ENCODE data around the gene PAX4. TPM values are rescaled to one million over a fixed set of nuclear protein-coding genes. Genes with fewer than 3 reads are reported as not detected.

PAX4 gene
- total and polyA plus RNA-seq, 9 donors, result not detected

- no peaks in the 10 kb centered on the region for H3K27me3 ChIP-seq
- intact Hi-C loops (cut with DNase I), result no loop called here
- H3K4me1 ChIP-seq (ENCODE audit: insufficient read depth), result no peaks in the 10 kb centered on the region
- no peaks in the 10 kb centered on the region for H3K9me3 ChIP-seq
- H3K36me3 ChIP-seq, result no peaks in the 10 kb centered on the region
- DNase-seq, result no peak
- no peak for TF ChIP-seq POLR2A (IDR thresholded peaks at IDR 0.05)
- no peak overlapping the region for H3K4me3 ChIP-seq
- H3K27ac ChIP-seq, result no peak overlapping the region
These were observed 20.3 kb upstream of the PAX4 start for GRCh38 chr7:127638197-127638596.

GRCh38 chr7:127635659-127636285 lies 17.8 kb upstream of the PAX4 start:
- no peaks in the 10 kb centered on the region for H3K36me3 ChIP-seq
- TF ChIP-seq EP300 (IDR thresholded peaks at IDR 0.05) (no peak), CTCF (IDR thresholded peaks at IDR 0.05) (no peak), POLR2A (IDR thresholded peaks at IDR 0.05) (no peak)
- DNase-seq, result no peak
- WGBS, 3 donors, result 45 to 51% (median 47%) methylated on average over 3 of the region's 3 CpGs
- H3K4me3 ChIP-seq, result no peak overlapping the region
- intact Hi-C loops (cut with DNase I), result no loop called here
- H3K4me1 ChIP-seq (ENCODE audit: insufficient read depth), result no peaks in the 10 kb centered on the region
- H3K27ac ChIP-seq, result no peak overlapping the region
- no peaks in the 10 kb centered on the region for H3K9me3 ChIP-seq
- H3K27me3 ChIP-seq, result no peaks in the 10 kb centered on the region

- Histone ChIP-seq H3K9me3 (no peaks in the 10 kb centered on the region), H3K27me3 (no peaks in the 10 kb centered on the region), H3K4me3 (no peak overlapping the region), H3K36me3 (no peaks in the 10 kb centered on the region), H3K4me1 (ENCODE audit: insufficient read depth) (no peaks in the 10 kb centered on the region), H3K27ac (no peak overlapping the region)
- intact Hi-C loops (cut with DNase I), result no loop called here
- WGBS, 3 donors, result 67 to 81% (median 78%) methylated on average over 7 of the region's 7 CpGs
- TF ChIP-seq EP300 (IDR thresholded peaks at IDR 0.05) (no peak), CTCF (IDR thresholded peaks at IDR 0.05) (no peak), POLR2A (IDR thresholded peaks at IDR 0.05) (no peak)
- no peak for DNase-seq
These were observed 14.5 kb upstream of the PAX4 start for GRCh38 chr7:127632276-127632910.

GRCh38 chr7:127629268-127629854 lies 11.4 kb upstream of the PAX4 start:
- Histone ChIP-seq H3K4me3 (no peak overlapping the region), H3K27ac (no peak overlapping the region), H3K27me3 (no peaks in the 10 kb centered on the region), H3K4me1 (ENCODE audit: insufficient read depth) (no peaks in the 10 kb centered on the region), H3K36me3 (no peaks in the 10 kb centered on the region), H3K9me3 (no peaks in the 10 kb centered on the region)
- intact Hi-C loops (cut with DNase I), result no loop called here
- TF ChIP-seq CTCF (IDR thresholded peaks at IDR 0.05), result no peak
- no peak for TF ChIP-seq POLR2A (IDR thresholded peaks at IDR 0.05)
- no peak for TF ChIP-seq EP300 (IDR thresholded peaks at IDR 0.05)
- WGBS, 3 donors, result 19 to 22% (median 19%) methylated on average over 5 of the region's 5 CpGs
- DNase-seq, result no peak

GRCh38 chr7:127628445-127628844 lies 10.5 kb upstream of the PAX4 start:
- Histone ChIP-seq H3K4me1 (ENCODE audit: insufficient read depth) (no peaks in the 10 kb centered on the region), H3K27ac (no peak overlapping the region), H3K9me3 (no peaks in the 10 kb centered on the region), H3K36me3 (no peaks in the 10 kb centered on the region), H3K27me3 (no peaks in the 10 kb centered on the region), H3K4me3 (no peak overlapping the region)
- no peak for DNase-seq
- WGBS, 3 donors, result 44 to 51% (median 48%) methylated on average over 3 of the region's 3 CpGs
- intact Hi-C loops (cut with DNase I), result no loop called here
- no peak for TF ChIP-seq CTCF (IDR thresholded peaks at IDR 0.05)
- TF ChIP-seq EP300 (IDR thresholded peaks at IDR 0.05), result no peak
- no peak for TF ChIP-seq POLR2A (IDR thresholded peaks at IDR 0.05)
